OCI-LY7 (cell line): Measurements from ENCODE around the gene ZFAND2B. TPM values are rescaled to one million over a fixed set of nuclear protein-coding genes. Genes with fewer than 3 reads are reported as not detected.

Experiments
- BruUV-seq: library from RNA; stranded (reverse); fragments of 400-500 nt; replicated peaks from 2 replicates; lab custom pipeline; 2021; lab: Mats Ljungman, UMichigan
- CTCF ChIA-PET: fragments of 300-600 bp; sonication (Branson Sonifier 250); formaldehyde crosslinking; loops from one replicate; lab custom pipeline; 2022; ENCODE audit warnings: antibody characterized with exemption; ENCODE audit not compliant: unreplicated experiment; lab: Charles Lee
- POLR2A ChIA-PET: fragments of 300-600 bp; sonication (Branson Sonifier 250); formaldehyde crosslinking; loops from one replicate; lab custom pipeline; 2022; ENCODE audit warnings: antibody characterized with exemption; lab: Charles Lee
- DNase-seq: peaks from one replicate; pipeline ENCODE4 v3.0.0-alpha.2; 2015; ENCODE audit warnings: low spot score
- H2AFZ ChIP-seq: fragments of 200-600 bp; sonication (generic), shearing (Covaris generic); 2 replicates; pipeline ENCODE4 v1.6.1; 2014; ENCODE audit warnings: mild to moderate bottlenecking, antibody characterized with exemption, low read length, moderate library complexity
- H3K27ac ChIP-seq: fragments of 200-600 bp; sonication (generic); 2 replicates; pipeline ENCODE4 v1.5.1; 2014; ENCODE audit warnings: mixed run types, low read depth, mild to moderate bottlenecking, moderate library complexity, low read length, inconsistent platforms; ENCODE audit not compliant: poor library complexity, severe bottlenecking
- H3K36me3 ChIP-seq: fragments of 200-600 bp; sonication (generic); 2 replicates; pipeline ENCODE4 v1.6.1; 2014; ENCODE audit warnings: mild to moderate bottlenecking, antibody characterized with exemption, low read length, moderate library complexity, mixed read lengths; ENCODE audit not compliant: insufficient read depth
- H3K4me1 ChIP-seq: fragments of 200-600 bp; sonication (generic); 2 replicates; pipeline ENCODE4 v1.5.1; 2014; ENCODE audit warnings: mild to moderate bottlenecking, low read length; ENCODE audit not compliant: insufficient read depth, poor library complexity, severe bottlenecking
- H3K4me2 ChIP-seq: fragments of 200-600 bp; sonication (generic); 2 replicates; pipeline ENCODE4 v1.6.1; 2014; ENCODE audit warnings: mild to moderate bottlenecking, low read length
- H3K4me3 ChIP-seq: fragments of 200-600 bp; sonication (generic); 2 replicates; pipeline ENCODE4 v1.5.1; 2014; ENCODE audit warnings: mild to moderate bottlenecking, low read depth, low read length; ENCODE audit not compliant: poor library complexity, severe bottlenecking
- H3K79me2 ChIP-seq: fragments of 200-600 bp; sonication (generic); 2 replicates; pipeline ENCODE4 v1.6.1; 2016; ENCODE audit warnings: low read depth, mild to moderate bottlenecking, low read length, moderate library complexity, mixed read lengths; ENCODE audit not compliant: insufficient read depth
- H3K9me2 ChIP-seq: fragments of 200-600 bp; sonication (generic); 2 replicates; pipeline ENCODE4 v1.6.1; 2016; ENCODE audit warnings: mild to moderate bottlenecking, low read length, mixed read lengths; ENCODE audit not compliant: insufficient read depth
- H3K9me3 ChIP-seq: fragments of 200-600 bp; sonication (generic); 2 replicates; pipeline ENCODE4 v1.6.1; 2014; ENCODE audit warnings: mild to moderate bottlenecking, mixed run types, low read length, mixed read lengths
- H4K20me1 ChIP-seq: fragments of 200-600 bp; sonication (generic); 2 replicates; pipeline ENCODE4 v1.6.1; 2014; ENCODE audit warnings: mild to moderate bottlenecking, antibody characterized with exemption, low read length, moderate library complexity, mixed read lengths; ENCODE audit not compliant: insufficient read depth
- CTCF ChIP-seq: fragments of 200-600 bp; sonication (generic); conservative IDR thresholded peaks from 2 replicates; pipeline ENCODE4 v1.5.1; 2014; ENCODE audit warnings: mild to moderate bottlenecking, antibody characterized with exemption, low read length, moderate library complexity, mixed read lengths
- EZH2phosphoT487 ChIP-seq: fragments of 200-600 bp; sonication (generic); IDR thresholded peaks from 2 replicates; pipeline ENCODE4 v1.6.1; 2018; ENCODE audit warnings: low read depth, borderline replicate concordance, mild to moderate bottlenecking, mixed run types, antibody characterized with exemption, low read length, moderate library complexity, mixed read lengths
- intact Hi-C: fragments of 100-400 bp; cut with micrococcal nuclease; formaldehyde crosslinking; loops from one replicate; pipeline ENCODE4 v1.10.0; 2022; ENCODE audit not compliant: unreplicated experiment
- total RNA-seq, 2 experiments: library from RNA; depleted of rRNA in 1 of 2; stranded (reverse); fragments of >200 nt in 1 of 2; shearing (Covaris generic) in 1 of 2; gene quantifications; 2 replicates each; pipeline ENCODE4 v1.2.3, GENCODE V29; 2014 to 2022

Gene ZFAND2B
- total RNA-seq, 2 experiments from 2014 or later = 35.9 to 51.6 TPM

- Histone ChIP-seq H3K9me3 (no peaks in the 10 kb centered on the region), H3K4me2 (peak overlapping the region; percentile 92), H3K4me3 (peak overlapping the region; percentile 88), H3K9me2 (no peaks in the 10 kb centered on the region), H2AFZ (no peak overlapping the region), H3K27ac (peak overlapping the region; percentile 92), H3K4me1 (peaks cover 18% of the 10 kb centered on the region), H3K36me3 (peaks cover 60% of the 10 kb centered on the region), H4K20me1 (0 out of 2 replicates have a peak, but pooled peaks cover 10% of the 10 kb centered on the region), H3K79me2 (peaks cover 26% of the 10 kb centered on the region; the same call in 1 of the 2 replicates)
- CTCF ChIA-PET = interaction anchor here (0.6 to 1.3 kb wide), 2 partner anchors 70 to 819 kb away, joined by 3 to 5 read pairs; partner anchors contain the start of genes CATIP, GLB1L and STK16
- no peak for DNase-seq
- intact Hi-C loops = loop anchor here (5.0 kb wide), 2 partner anchors 212 to 367 kb away; partner anchors contain the start of genes CHPF, DNPEP and TMEM198
- no TSS peak for BruUV-seq
- no peak for TF ChIP-seq CTCF
- POLR2A ChIA-PET = interaction anchor here (0.5 to 3.3 kb wide), 9 partner anchors 9 to 288 kb away, joined by 3 to 23 read pairs (median 5); partner anchors contain the start of genes ANKZF1 and ZFAND2B
Observed at GRCh38 chr2:219175486-219175885, 31.1 kb upstream of the ZFAND2B start.

GRCh38 chr2:219175928-219176817, 30.4 kb upstream of the ZFAND2B start:
- peaks cover 26% of the 10 kb centered on the region; the same call in 1 of the 2 replicates for H3K79me2 ChIP-seq
- DNase-seq = peak; percentile 68
- intact Hi-C loops = loop anchor here (1.0 to 5.0 kb wide), 5 partner anchors 16 to 366 kb away; partner anchors contain the start of genes CHPF, DNPEP, NHEJ1 and TMEM198
- ChIA-PET CTCF (interaction anchor here (0.5 to 1.5 kb wide), 4 partner anchors 13 to 119 kb away, joined by 3 to 4 read pairs (median 4); no protein-coding TSS in a partner anchor), POLR2A (interaction anchor here (0.5 to 3.3 kb wide), 14 partner anchors 10 to 287 kb away, joined by 3 to 23 read pairs (median 4); partner anchors contain the start of genes ANKZF1, GLB1L, STK16 and TUBA4A)
- peaks cover 18% of the 10 kb centered on the region for H3K4me1 ChIP-seq
- no peaks in the 10 kb centered on the region for H3K9me3 ChIP-seq
- peaks cover 61% of the 10 kb centered on the region for H3K36me3 ChIP-seq
- BruUV-seq = TSS peak; percentile 46
- TF ChIP-seq EZH2phosphoT487 = no peak
- no peak for TF ChIP-seq CTCF
- H3K4me3 ChIP-seq = peak overlapping the region; percentile 88
- peak overlapping the region; percentile 92 for H3K4me2 ChIP-seq
- 0 out of 2 replicates have a peak, but pooled peaks cover 10% of the 10 kb centered on the region for H4K20me1 ChIP-seq
- H2AFZ ChIP-seq = peak overlapping the region; percentile 56
- H3K27ac ChIP-seq = peak overlapping the region; percentile 92
- no peaks in the 10 kb centered on the region for H3K9me2 ChIP-seq
